OCI-LY3 (cell line): ENCODE measurements around the gene PPP1R1B.

Experiments used
- H2AFZ ChIP-seq: fragments of 200-600, 300-600 bp; shearing (Covaris generic); 2 replicates; pipeline ENCODE4 v1.6.0; 2014; ENCODE audit warnings: antibody characterized with exemption, low read depth, low read length
- H3K27ac ChIP-seq: fragments of 200-600, 300-600 bp; sonication (generic); 2 replicates; pipeline ENCODE4 v1.5.1; 2014; ENCODE audit warnings: mild to moderate bottlenecking, low read length, moderate library complexity, mixed read lengths
- H3K27me3 ChIP-seq: fragments of 200-600, 300-600 bp; sonication (generic); 2 replicates; pipeline ENCODE4 v1.6.1; 2014; ENCODE audit warnings: low read depth, low read length, mixed read lengths
- H3K36me3 ChIP-seq: fragments of 200-600, 300-600 bp; sonication (generic); replicated peaks from 2 replicates; pipeline ENCODE3; 2014; ENCODE audit warnings: low read depth, low read length, mixed read lengths
- H3K4me1 ChIP-seq: fragments of 300-600, 200-600 bp; sonication (generic); 2 replicates; pipeline ENCODE4 v1.6.1; 2014; ENCODE audit warnings: low read length, mixed read lengths
- H3K4me2 ChIP-seq: fragments of 200-600, 300-600 bp; sonication (generic); 2 replicates; pipeline ENCODE4 v1.6.1; 2014; ENCODE audit warnings: low read length, mixed read lengths
- H3K4me3 ChIP-seq: fragments of 300-600, 200-600 bp; sonication (generic); 2 replicates; pipeline ENCODE4 v1.5.1; 2014; ENCODE audit warnings: antibody characterized with exemption, mild to moderate bottlenecking, low read length, moderate library complexity
- H3K79me2 ChIP-seq: fragments of 300-600, 200-600 bp; shearing (Covaris generic); 2 replicates; pipeline ENCODE4 v1.6.1; 2014; ENCODE audit warnings: mild to moderate bottlenecking, low read length, mixed read lengths
- H3K9ac ChIP-seq: fragments of 300-600, 200-600 bp; shearing (Covaris generic); 2 replicates; pipeline ENCODE4 v1.6.0; 2014; ENCODE audit warnings: mild to moderate bottlenecking, low read length, moderate library complexity
- H3K9me3 ChIP-seq: fragments of 200-600, 300-600 bp; shearing (Covaris generic); 2 replicates; pipeline ENCODE4 v1.6.1; 2014; ENCODE audit warnings: low read length, mixed read lengths; ENCODE audit not compliant: insufficient read depth
- H4K20me1 ChIP-seq: fragments of 200-600, 300-600 bp; sonication (generic); 2 replicates; pipeline ENCODE4 v1.6.1; 2016; ENCODE audit warnings: low read length, mixed read lengths; ENCODE audit not compliant: insufficient read depth
- CTCF ChIP-seq: fragments of 200-600, 300-600 bp; sonication (generic); IDR thresholded peaks from 2 replicates; pipeline ENCODE4 v1.5.1; 2014; ENCODE audit warnings: antibody characterized with exemption, low read length, low read depth
- EZH2phosphoT487 ChIP-seq: fragments of 200-600 bp; shearing (Covaris generic); IDR thresholded peaks from 2 replicates; pipeline ENCODE4 v1.6.1; 2018; ENCODE audit warnings: antibody characterized with exemption, mixed run types, low read depth

The PPP1R1B gene

GRCh38 chr17:39591958-39592954 is 34.5 kb upstream of the PPP1R1B start:
- H3K27ac ChIP-seq: no peak overlapping the region

DNA sequence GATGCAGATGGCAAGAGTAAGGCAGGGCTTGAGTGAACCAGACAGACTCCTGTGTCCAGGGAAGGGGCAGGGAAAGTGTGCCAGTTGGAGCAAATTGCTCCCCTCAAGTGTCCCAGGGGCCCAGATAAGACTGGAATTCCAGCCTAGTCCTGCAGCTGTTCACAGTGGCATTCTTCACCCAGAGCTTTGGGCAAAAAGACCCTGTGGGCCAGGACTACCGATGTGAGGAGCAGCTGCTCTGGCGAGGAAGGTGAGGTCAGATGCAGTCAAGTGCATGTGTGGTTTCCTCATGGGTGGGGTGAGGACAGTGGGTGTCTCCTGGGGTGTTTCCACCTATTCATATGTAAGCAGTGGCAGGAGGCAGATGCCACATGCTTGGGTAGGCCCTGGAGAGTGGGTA is 33.4 kb upstream of the PPP1R1B start:
- H3K27me3 ChIP-seq: peaks cover 4% of the 10 kb centered on the region
- H3K79me2 ChIP-seq: no peaks in the 10 kb centered on the region
- TF ChIP-seq CTCF (no peak), EZH2phosphoT487 (no peak)
- H2AFZ ChIP-seq: no peak overlapping the region
- H3K27ac ChIP-seq: no peak overlapping the region
- H3K4me3 ChIP-seq: no peak overlapping the region
- peaks cover 15% of the 10 kb centered on the region for H4K20me1 ChIP-seq
- no peak overlapping the region for H3K4me2 ChIP-seq
- H3K9ac ChIP-seq: no peak overlapping the region
- no peaks in the 10 kb centered on the region for H3K9me3 ChIP-seq
- no peaks in the 10 kb centered on the region for H3K4me1 ChIP-seq
- no peaks in the 10 kb centered on the region for H3K36me3 ChIP-seq

More at GRCh38 chr17:39591958-39592954, 34.5 kb upstream of the PPP1R1B start:
- peaks cover 4% of the 10 kb centered on the region; the same call in 1 of the 2 replicates for H3K27me3 ChIP-seq
- no peak overlapping the region for H2AFZ ChIP-seq
- no peak overlapping the region for H3K9ac ChIP-seq
- no peaks in the 10 kb centered on the region for H3K79me2 ChIP-seq
- no peaks in the 10 kb centered on the region for H3K9me3 ChIP-seq
- no peaks in the 10 kb centered on the region for H3K36me3 ChIP-seq
- H4K20me1 ChIP-seq: peaks cover 15% of the 10 kb centered on the region
- no peak overlapping the region for H3K4me3 ChIP-seq
- H3K4me1 ChIP-seq: no peaks in the 10 kb centered on the region
- no peak for TF ChIP-seq CTCF
- no peak for TF ChIP-seq EZH2phosphoT487
- H3K4me2 ChIP-seq: no peak overlapping the region

GRCh38 chr17:39595294-39595693 is 31.5 kb upstream of the PPP1R1B start:
- H3K27ac ChIP-seq: no peak overlapping the region
- H3K27me3 ChIP-seq: peaks cover 20% of the 10 kb centered on the region
- no peaks in the 10 kb centered on the region for H3K4me1 ChIP-seq
- no peaks in the 10 kb centered on the region for H3K79me2 ChIP-seq
- TF ChIP-seq EZH2phosphoT487: no peak
- no peak for TF ChIP-seq CTCF
- peaks cover 15% of the 10 kb centered on the region for H4K20me1 ChIP-seq
- no peaks in the 10 kb centered on the region for H3K36me3 ChIP-seq
- H3K9ac ChIP-seq: no peak overlapping the region
- H3K9me3 ChIP-seq: no peaks in the 10 kb centered on the region
- H3K4me3 ChIP-seq: no peak overlapping the region
- H3K4me2 ChIP-seq: no peak overlapping the region
- H2AFZ ChIP-seq: no peak overlapping the region

DNA sequence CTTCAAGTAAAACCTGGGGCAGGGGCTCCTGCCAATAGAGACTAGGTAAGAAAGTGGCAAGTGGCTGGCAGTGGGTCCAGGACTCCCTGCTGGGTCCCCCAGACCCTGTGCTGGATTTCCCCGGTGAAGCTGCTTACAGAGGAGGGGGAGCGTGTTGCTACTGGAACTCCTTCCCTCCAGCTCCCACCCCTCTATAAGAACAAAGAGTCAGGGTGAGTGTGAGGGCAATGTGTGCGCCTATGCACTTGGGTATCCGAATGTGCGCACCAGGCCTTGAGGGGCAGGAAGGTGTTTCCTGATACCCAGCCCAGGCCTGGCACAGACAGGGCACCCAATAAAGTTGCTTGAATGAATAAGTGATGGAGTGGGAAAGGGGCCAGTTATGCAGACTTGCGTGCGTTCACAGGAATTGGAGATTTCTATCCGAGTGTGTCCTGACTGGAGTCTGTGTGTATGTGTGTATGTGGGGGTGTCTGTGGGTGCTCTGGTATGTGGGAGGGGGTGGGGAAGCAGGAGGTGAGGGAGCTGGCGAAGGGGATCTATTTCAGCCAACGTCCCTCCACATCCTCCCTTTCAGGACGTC is 30.7 kb upstream of the PPP1R1B start:
- Histone ChIP-seq H3K4me1 (no peaks in the 10 kb centered on the region), H3K9ac (no peak overlapping the region), H3K9me3 (no peaks in the 10 kb centered on the region), H3K4me3 (no peak overlapping the region), H4K20me1 (peaks cover 15% of the 10 kb centered on the region), H3K36me3 (no peaks in the 10 kb centered on the region), H3K4me2 (no peak overlapping the region), H3K27ac (no peak overlapping the region), H2AFZ (no peak overlapping the region), H3K27me3 (peaks cover 27% of the 10 kb centered on the region), H3K79me2 (no peaks in the 10 kb centered on the region)
- no peak for TF ChIP-seq CTCF
- no peak for TF ChIP-seq EZH2phosphoT487
